Uterus (tissue), 2 donors: ENCODE data around the gene FERD3L.

ENCODE experiments used
- CTCF ChIP-seq, 4 experiments: fragments of 200-600 bp in 2 of 4; fragments of 450-650 bp in 2 of 4; sonication (generic) in 2 of 4; IDR thresholded peaks; one replicate each; pipeline ENCODE4 v1.5.1; 2016 to 2019; ENCODE audit warnings: antibody characterized with exemption in 4 of 4, mild to moderate bottlenecking in 2 of 4, moderate library complexity in 1 of 4
- POLR2A ChIP-seq, 2 donors: fragments of 450-650 bp; IDR thresholded peaks; one replicate each; pipeline ENCODE4 v1.6.1; 2016; ENCODE audit warnings: antibody characterized with exemption in 2 of 2, mild to moderate bottlenecking in 1 of 2, moderate library complexity in 1 of 2

GRCh38 chr7:19101909-19102308 lies 43.3 kb downstream of the FERD3L start:
- TF ChIP-seq CTCF (IDR thresholded peaks at IDR 0.05) (no peak), POLR2A (IDR thresholded peaks at IDR 0.05) (no peak)
